HuH-7 (cell line): Measurements from ENCODE around the gene CHRNB1.
A peak's percentile ranks its signal among the peaks of the same experiment; 100 is the strongest.
"Not testable (repeated sequence)": the region's sequence is repeated elsewhere in the genome, so short reads cannot be mapped to it uniquely, and the experiment has no call there.

Experiments used
- DNase-seq: peaks from one replicate; pipeline ENCODE4 v3.0.0; 2011; ENCODE audit warnings: low spot score

CHRNB1 gene

GRCh38 chr17:7467498-7467897 lies 22.6 kb downstream of the CHRNB1 start:
- no peak for DNase-seq

- DNase-seq: no peak
Measured at GRCh38 chr17:7468290-7468689, 23.4 kb downstream of the CHRNB1 start.

GRCh38 chr17:7468804-7469389 lies 24.0 kb downstream of the CHRNB1 start:
- DNase-seq: no peak

- not testable (repeated sequence) for DNase-seq
Measured at GRCh38 chr17:7469843-7470242, 25.0 kb downstream of the CHRNB1 start.

GRCh38 chr17:7470457-7470973 lies 25.7 kb downstream of the CHRNB1 start:
- not testable (repeated sequence) for DNase-seq

GRCh38 chr17:7471729-7472128 lies 26.9 kb downstream of the CHRNB1 start:
- no peak for DNase-seq

- not testable (repeated sequence) for DNase-seq
Measured at GRCh38 chr17:7474767-7475166, 29.9 kb downstream of the CHRNB1 start.

GRCh38 chr17:7475764-7476422 lies 31.0 kb downstream of the CHRNB1 start:
- DNase-seq: no peak

- DNase-seq: no peak
Measured at GRCh38 chr17:7476494-7476893, 31.6 kb downstream of the CHRNB1 start.

- no peak for DNase-seq
Measured at GRCh38 chr17:7476951-7477350, 32.1 kb downstream of the CHRNB1 start.

GRCh38 chr17:7477392-7478275 lies 32.8 kb downstream of the CHRNB1 start:
- DNase-seq: no peak

- no peak for DNase-seq
Measured at GRCh38 chr17:7478276-7479212, 33.7 kb downstream of the CHRNB1 start.

GRCh38 chr17:7479213-7480088 lies 34.6 kb downstream of the CHRNB1 start, which contains the start of gene ZBTB4:
ZBTB4 (minus strand) TSS chr17:7479631; CDS start chr17:7466801, 12,830 bp downstream.
- DNase-seq: peak; percentile 53

- DNase-seq: no peak
Measured at GRCh38 chr17:7480089-7480384, 35.2 kb downstream of the CHRNB1 start.

- not testable (repeated sequence) for DNase-seq
Measured at GRCh38 chr17:7481275-7481674, 36.4 kb downstream of the CHRNB1 start, which contains the start of gene SLC35G6. SLC35G6 (plus strand) TSS chr17:7481446; CDS start chr17:7481517, 71 bp downstream.

GRCh38 chr17:7481842-7482741 lies 37.2 kb downstream of the CHRNB1 start:
- not testable (repeated sequence) for DNase-seq

- DNase-seq: not testable (repeated sequence)
Measured at GRCh38 chr17:7482742-7483088, 37.9 kb downstream of the CHRNB1 start.

- DNase-seq: peak; percentile 70
Measured at GRCh38 chr17:7483255-7484066, 38.6 kb downstream of the CHRNB1 start.
